HepG2 (cell line): ENCODE data around the gene RNF175. TPM values are rescaled to one million over a fixed set of nuclear protein-coding genes. Genes with fewer than 3 reads are reported as not detected.

Experiments
- ATAC-seq: fragments of 200-7000 bp; cut with Tn5 transposase; 3 replicates; pipeline ENCODE4 v1.9.1; 2020; ENCODE audit warnings: mild to moderate bottlenecking, moderate library complexity
- BruUV-seq: library from RNA; stranded (reverse); fragments of 400-500 nt; replicated peaks from 2 replicates; lab custom pipeline; 2021; lab: Mats Ljungman, UMichigan
- CTCF ChIA-PET: fragments of 300-600 bp; formaldehyde crosslinking; extraction: SDS; loops from one replicate; lab custom pipeline; 2021; ENCODE audit warnings: low total read pairs, inconsistent platforms, low intra/inter-chr PET ratio; lab: Yijun Ruan, JAX
- POLR2A ChIA-PET: fragments of 350-600 bp; sonication (Branson Sonifier 250); formaldehyde crosslinking; loops from one replicate; lab custom pipeline; 2020; ENCODE audit warnings: antibody characterized with exemption, inconsistent platforms; lab: Yijun Ruan, JAX
- DNase-seq: peaks from one replicate; pipeline ENCODE4 v3.0.0-alpha.2; 2015; ENCODE audit warnings: low spot score
- FAIRE-seq: peaks from 3 replicates; lab custom pipeline; 2011; peaks lifted over from hg19 to GRCh38; lab: Jason Lieb, UNC
- H2AFZ ChIP-seq: one replicate; pipeline ENCODE4 v1.6.1; 2011; ENCODE audit warnings: low read length, inconsistent platforms
- H3K27ac ChIP-seq: fragments of 300-600 bp; 3 replicates; pipeline ENCODE4 v1.8.0; 2011; ENCODE audit warnings: mixed run types, mild to moderate bottlenecking, mixed read lengths, low read length, inconsistent platforms; ENCODE audit not compliant: insufficient read depth; ENCODE audit errors: extremely low read length
- H3K27me3 ChIP-seq, 2 experiments: fragments of 200-600 bp in 1 of 2; 2 replicates in 1 of 2; 3 replicates in 1 of 2; pipeline versions ENCODE4 v1.6.0 to v1.8.0; 2011; ENCODE audit warnings: low read length in 2 of 2, mild to moderate bottlenecking in 2 of 2, moderate library complexity in 2 of 2, inconsistent platforms in 1 of 2; ENCODE audit not compliant: insufficient read depth in 2 of 2, control insufficient read depth in 1 of 2
- H3K36me3 ChIP-seq, 2 experiments: fragments of 200-600 bp in 1 of 2; replicated peaks in 1 of 2; 2 replicates in 1 of 2; 3 replicates in 1 of 2; pipeline versions ENCODE4 v1.5.1 to v1.8.0; 2011; ENCODE audit warnings: low read length in 2 of 2, inconsistent platforms in 1 of 2; ENCODE audit not compliant: insufficient read depth in 2 of 2, control insufficient read depth in 1 of 2
- H3K4me1 ChIP-seq: 2 replicates; pipeline ENCODE4 v1.5.1; 2012; ENCODE audit warnings: low read length, inconsistent platforms; ENCODE audit not compliant: insufficient read depth
- H3K4me2 ChIP-seq: 2 replicates; pipeline ENCODE4 v1.6.0; 2011; ENCODE audit warnings: low read depth, low read length, inconsistent platforms
- H3K4me3 ChIP-seq, 3 experiments: fragments of 200-600 bp in 1 of 3; sonication (generic), shearing (Covaris generic) in 1 of 3; replicated peaks in 1 of 3; 2 replicates each; pipeline ENCODE4 v1.5.1; 2011 to 2016; ENCODE audit warnings: low read length in 3 of 3, inconsistent platforms in 2 of 3, low read depth in 2 of 3, mild to moderate bottlenecking in 2 of 3, control low read depth in 1 of 3, mixed read lengths in 1 of 3; ENCODE audit not compliant: insufficient read depth in 1 of 3
- H3K79me2 ChIP-seq: one replicate; pipeline ENCODE4 v1.6.1; 2011; ENCODE audit warnings: low read length, inconsistent platforms; ENCODE audit not compliant: insufficient read depth
- H3K9ac ChIP-seq: 2 replicates; pipeline ENCODE4 v1.6.0; 2011; ENCODE audit warnings: mild to moderate bottlenecking, low read depth, low read length, inconsistent platforms; ENCODE audit not compliant: insufficient read depth
- H3K9me3 ChIP-seq: 2 replicates; pipeline ENCODE4 v1.5.1; 2012; ENCODE audit warnings: mild to moderate bottlenecking, low read length
- H4K20me1 ChIP-seq: 2 replicates; pipeline ENCODE4 v1.6.0; 2011; ENCODE audit warnings: inconsistent platforms, mild to moderate bottlenecking, low read length, moderate library complexity; ENCODE audit not compliant: insufficient read depth
- ADNP ChIP-seq: sonication (generic); formaldehyde crosslinking; IDR thresholded peaks from 2 replicates; pipeline ENCODE4 v1.4.0; 2020; ENCODE audit warnings: missing genetic modification reagents
- BRCA1 ChIP-seq: sonication (generic); formaldehyde crosslinking; IDR thresholded peaks from 2 replicates; pipeline ENCODE4 v1.4.0; 2020; ENCODE audit warnings: missing genetic modification reagents
- CHD2 ChIP-seq: IDR thresholded peaks from 2 replicates; pipeline ENCODE4 v1.6.1; 2011; ENCODE audit warnings: low read depth, low read length, improper control_type of control experiment
- HHEX ChIP-seq: IDR thresholded peaks from 2 replicates; pipeline ENCODE4 v1.6.1; 2016; ENCODE audit warnings: control low read depth
- KLF6 ChIP-seq: IDR thresholded peaks from 2 replicates; pipeline ENCODE4 v1.8.0; 2016; ENCODE audit warnings: missing biosample characterization, missing genetic modification reagents
- MEIS1 ChIP-seq: sonication (generic); formaldehyde crosslinking; IDR thresholded peaks from 2 replicates; pipeline ENCODE4 v1.9.0; 2021; ENCODE audit warnings: mild to moderate bottlenecking, missing genetic modification reagents, moderate library complexity, borderline replicate concordance
- POGK ChIP-seq: sonication (generic); formaldehyde crosslinking; conservative IDR thresholded peaks from 2 replicates; pipeline ENCODE4 v1.8.0; 2022; ENCODE audit warnings: mild to moderate bottlenecking, moderate library complexity, missing genetic modification reagents
- SP4 ChIP-seq: sonication (generic); formaldehyde crosslinking; IDR thresholded peaks from 2 replicates; pipeline ENCODE4 v1.8.1; 2023; ENCODE audit warnings: mild to moderate bottlenecking, missing genetic modification reagents
- TAF1 ChIP-seq: sonication (generic); formaldehyde crosslinking; IDR thresholded peaks from 2 replicates; pipeline ENCODE4 v1.4.0; 2020; ENCODE audit warnings: missing genetic modification reagents
- TBX2 ChIP-seq: sonication (generic); formaldehyde crosslinking; IDR thresholded peaks from 2 replicates; pipeline ENCODE4 v1.5.0; 2020; ENCODE audit warnings: missing genetic modification reagents, mild to moderate bottlenecking, borderline replicate concordance
- WIZ ChIP-seq: sonication (generic); formaldehyde crosslinking; IDR thresholded peaks from 2 replicates; pipeline ENCODE4 v1.5.1; 2020; ENCODE audit warnings: mild to moderate bottlenecking, missing genetic modification reagents
- ZBTB7B ChIP-seq: sonication (generic); formaldehyde crosslinking; IDR thresholded peaks from 2 replicates; pipeline ENCODE4 v1.4.0; 2020; ENCODE audit warnings: missing genetic modification reagents
- ZNF414 ChIP-seq: sonication (generic); formaldehyde crosslinking; IDR thresholded peaks from 2 replicates; pipeline ENCODE4 v1.5.0; 2020; ENCODE audit warnings: missing genetic modification reagents
- ZNF563 ChIP-seq: sonication (generic); formaldehyde crosslinking; IDR thresholded peaks from 2 replicates; pipeline ENCODE4 v1.8.0; 2022; ENCODE audit warnings: mild to moderate bottlenecking, moderate library complexity, missing genetic modification reagents
- ZNF773 ChIP-seq: sonication (generic); formaldehyde crosslinking; IDR thresholded peaks from 2 replicates; pipeline ENCODE4 v1.4.0; 2020; ENCODE audit warnings: missing genetic modification reagents, borderline replicate concordance
- WGBS: methylation state at CpG from one replicate; pipeline ENCODE4 v1.1.6; 2017; ENCODE audit warnings: low lambda C conversion rate; 5-methylcytosine and 5-hydroxymethylcytosine counted together
- in situ Hi-C: cut with HindIII; loops from 2 replicates; pipeline ENCODE4 v1.10.0; 2017; ENCODE audit warnings: low pct_unique_long_range_greater_than_20kb; ENCODE audit not compliant: extremely low pct_ligation_motif_present
- intact Hi-C: fragments of 100-400 bp; cut with micrococcal nuclease; formaldehyde crosslinking; loops from one replicate; pipeline ENCODE4 v1.10.0; 2022; ENCODE audit not compliant: unreplicated experiment
- polyA plus RNA-seq, 8 experiments: library from polyadenylated mRNA; depleted of rRNA in 3 of 8; stranded (reverse) in 7 of 8; unstranded in 1 of 8; fragments of >200 nt; fragmentation: Illumina TruSeq in 4 of 8; extraction: Trizol in 4 of 8; gene quantifications; 2 replicates each; pipeline versions ENCODE4 v1.2.1 to v1.2.3, GENCODE V29; 2011 to 2016; ENCODE audit warnings: low read depth in 4 of 8, missing spikeins in 1 of 8, mixed read lengths in 1 of 8; ENCODE audit not compliant: insufficient read depth in 1 of 8
- total RNA-seq, 5 experiments: library from RNA; depleted of rRNA; stranded (reverse); fragments of >200 nt; fragmentation: Illumina TruSeq; extraction: Trizol; gene quantifications; 2 replicates each; pipeline ENCODE4 v1.2.3, GENCODE V29; 2016; ENCODE audit warnings: low read depth in 1 of 5
- TF ChIP-seq, protein P1 (sequence below): sonication (generic); formaldehyde crosslinking; IDR thresholded peaks from 2 replicates; pipeline ENCODE4 v1.4.0; 2020; ENCODE audit warnings: missing genetic modification reagents
- TF ChIP-seq, protein P2 (sequence below): sonication (generic); formaldehyde crosslinking; IDR thresholded peaks from 2 replicates; pipeline ENCODE4 v1.4.0; 2020; ENCODE audit warnings: missing genetic modification reagents
- TF ChIP-seq, protein P3 (sequence below): sonication (generic); formaldehyde crosslinking; conservative IDR thresholded peaks from 2 replicates; pipeline ENCODE4 v1.8.0; 2022; ENCODE audit warnings: missing genetic modification reagents

The RNF175 gene
- total and polyA plus RNA-seq, 2 of the 13 experiments (the other 11 are each of a cell fraction or from before 2014, with no cell fraction given): not detected

GRCh38 chr4:153758688-153759406 is 977 bp downstream of the RNF175 start:
- Histone ChIP-seq H3K4me1 (no peaks in the 10 kb centered on the region), H4K20me1 (no peaks in the 10 kb centered on the region), H3K9me3 (no peaks in the 10 kb centered on the region), H3K27me3 (peaks cover 0 to 16% of the 10 kb centered on the region in 2 experiments; a peak in 1 of 5 replicates), H3K4me3 (no peak overlapping the region), H3K4me2 (no peak overlapping the region), H3K79me2 (no peaks in the 10 kb centered on the region), H3K9ac (no peak overlapping the region), H3K36me3 (no peaks in the 10 kb centered on the region), H2AFZ (no peak overlapping the region), H3K27ac (no peak overlapping the region)
- TF ChIP-seq BRCA1 (CRISPR knock-in tag) (no peak), ADNP (no peak), ZNF773 (CRISPR knock-in tag) (no peak), POGK (CRISPR knock-in tag) (no peak), CHD2 (no peak), SP4 (no peak), TBX2 (CRISPR knock-in tag) (no peak), ZNF563 (CRISPR knock-in tag) (no peak), TAF1 (CRISPR knock-in tag) (no peak), MEIS1 (CRISPR knock-in tag) (no peak), ZBTB7B (no peak), HHEX (CRISPR knock-in tag) (no peak), ZNF414 (CRISPR knock-in tag) (no peak), WIZ (CRISPR knock-in tag) (no peak), KLF6 (CRISPR knock-in tag) (no peak)
- TF ChIP-seq, protein P1, sequence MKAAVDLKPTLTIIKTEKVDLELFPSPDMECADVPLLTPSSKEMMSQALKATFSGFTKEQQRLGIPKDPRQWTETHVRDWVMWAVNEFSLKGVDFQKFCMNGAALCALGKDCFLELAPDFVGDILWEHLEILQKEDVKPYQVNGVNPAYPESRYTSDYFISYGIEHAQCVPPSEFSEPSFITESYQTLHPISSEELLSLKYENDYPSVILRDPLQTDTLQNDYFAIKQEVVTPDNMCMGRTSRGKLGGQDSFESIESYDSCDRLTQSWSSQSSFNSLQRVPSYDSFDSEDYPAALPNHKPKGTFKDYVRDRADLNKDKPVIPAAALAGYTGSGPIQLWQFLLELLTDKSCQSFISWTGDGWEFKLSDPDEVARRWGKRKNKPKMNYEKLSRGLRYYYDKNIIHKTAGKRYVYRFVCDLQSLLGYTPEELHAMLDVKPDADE (CRISPR knock-in tag): no peak
- TF ChIP-seq, protein P2, sequence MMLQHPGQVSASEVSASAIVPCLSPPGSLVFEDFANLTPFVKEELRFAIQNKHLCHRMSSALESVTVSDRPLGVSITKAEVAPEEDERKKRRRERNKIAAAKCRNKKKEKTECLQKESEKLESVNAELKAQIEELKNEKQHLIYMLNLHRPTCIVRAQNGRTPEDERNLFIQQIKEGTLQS: no peak
- TF ChIP-seq, protein P3, sequence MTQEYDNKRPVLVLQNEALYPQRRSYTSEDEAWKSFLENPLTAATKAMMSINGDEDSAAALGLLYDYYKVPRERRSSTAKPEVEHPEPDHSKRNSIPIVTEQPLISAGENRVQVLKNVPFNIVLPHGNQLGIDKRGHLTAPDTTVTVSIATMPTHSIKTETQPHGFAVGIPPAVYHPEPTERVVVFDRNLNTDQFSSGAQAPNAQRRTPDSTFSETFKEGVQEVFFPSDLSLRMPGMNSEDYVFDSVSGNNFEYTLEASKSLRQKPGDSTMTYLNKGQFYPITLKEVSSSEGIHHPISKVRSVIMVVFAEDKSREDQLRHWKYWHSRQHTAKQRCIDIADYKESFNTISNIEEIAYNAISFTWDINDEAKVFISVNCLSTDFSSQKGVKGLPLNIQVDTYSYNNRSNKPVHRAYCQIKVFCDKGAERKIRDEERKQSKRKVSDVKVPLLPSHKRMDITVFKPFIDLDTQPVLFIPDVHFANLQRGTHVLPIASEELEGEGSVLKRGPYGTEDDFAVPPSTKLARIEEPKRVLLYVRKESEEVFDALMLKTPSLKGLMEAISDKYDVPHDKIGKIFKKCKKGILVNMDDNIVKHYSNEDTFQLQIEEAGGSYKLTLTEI: no peak
- FAIRE-seq: no peak
- CTCF ChIA-PET: no interaction called here
- BruUV-seq: no TSS peak
- WGBS: 15% methylated on average over 11 of the region's 15 CpGs
- intact Hi-C loops: no loop called here
- no peak for DNase-seq
- in situ Hi-C loops: no loop called here
- POLR2A ChIA-PET: no interaction called here
- ATAC-seq: no peak
